ENCODE data around the gene GABPB2.

Gene GABPB2

GRCh38 chr1:151133018-151133806 lies 62.7 kb downstream of the GABPB2 start:
- no peak for DNase-seq

GRCh38 chr1:151134396-151134795 lies 63.8 kb downstream of the GABPB2 start:
- no peak for DNase-seq

GRCh38 chr1:151134991-151135390 lies 64.4 kb downstream of the GABPB2 start:
- no peak for DNase-seq

- DNase-seq, result no peak
Observed at GRCh38 chr1:151135433-151136385, 65.1 kb downstream of the GABPB2 start.

GRCh38 chr1:151137789-151138188 lies 67.2 kb downstream of the GABPB2 start:
- DNase-seq, result no peak

- DNase-seq, result no peak
Observed at GRCh38 chr1:151142411-151143056, 72.0 kb downstream of the GABPB2 start.

- DNase-seq, result no peak
Observed at GRCh38 chr1:151143057-151143435, 72.5 kb downstream of the GABPB2 start.

- no peak for DNase-seq
Observed at GRCh38 chr1:151143986-151144385, 73.4 kb downstream of the GABPB2 start.

GRCh38 chr1:151144474-151145303 lies 74.1 kb downstream of the GABPB2 start:
- no peak for DNase-seq

- no peak for DNase-seq
Observed at GRCh38 chr1:151145304-151146071, 74.9 kb downstream of the GABPB2 start.

GRCh38 chr1:151146072-151146411 lies 75.5 kb downstream of the GABPB2 start:
- no peak for DNase-seq

GRCh38 chr1:151146412-151147131 lies 76.0 kb downstream of the GABPB2 start, which contains the start of gene SEMA6C:
Gene SEMA6C (minus strand): TSS chr1:151146631. CDS start chr1:151142621, 4,010 bp downstream.
- DNase-seq, result peak; percentile 79 to 80

- DNase-seq, result no peak
Observed at GRCh38 chr1:151147132-151147503, 76.6 kb downstream of the GABPB2 start.

GRCh38 chr1:151147665-151148064 lies 77.1 kb downstream of the GABPB2 start:
- no peak for DNase-seq

GRCh38 chr1:151156515-151156819 lies 85.9 kb downstream of the GABPB2 start, which contains the start of gene TNFAIP8L2:
Gene TNFAIP8L2 (plus strand): TSS chr1:151156649. CDS start chr1:151158698, 2,049 bp downstream.
- peak; percentile 66 to 79 for DNase-seq

- DNase-seq, result peak in 1 of 2 donors; percentile 37
Observed at GRCh38 chr1:151157067-151157531, 86.5 kb downstream of the GABPB2 start.

- DNase-seq, result peak in 1 of 2 donors; percentile 44
Observed at GRCh38 chr1:151158326-151158725, 87.8 kb downstream of the GABPB2 start.

GRCh38 chr1:151158751-151159251 lies 88.2 kb downstream of the GABPB2 start:
- peak in 1 of 2 donors; percentile 19 for DNase-seq

GRCh38 chr1:151159373-151159772 lies 88.8 kb downstream of the GABPB2 start:
- DNase-seq, result no peak

GRCh38 chr1:151164732-151165280 lies 94.2 kb downstream of the GABPB2 start:
- DNase-seq, result no peak

All from stimulated activated CD4-positive, alpha-beta T cell treated with anti-CD3 and anti-CD28 coated beads, Interleukin-2, amount 100 ng/mL, for 48 hours (primary cell).